Heart right ventricle (tissue), 16 donors: Measurements from ENCODE around the gene AMACR. TPM values are rescaled to one million over a fixed set of nuclear protein-coding genes. Genes with fewer than 3 reads are reported as not detected.

Source experiments
- ATAC-seq, 8 donors: fragments of 200-7000 bp; cut with Tn5 transposase; one replicate each; pipeline ENCODE4 v1.9.1; 2020; ENCODE audit warnings: mild to moderate bottlenecking in 8 of 8, moderate library complexity in 8 of 8, moderate number of reproducible peaks in 1 of 8
- DNase-seq, 2 donors: peaks; one replicate each; pipeline ENCODE4 v3.0.0-alpha.2; 2020
- H3K27ac ChIP-seq, 10 donors: fragments of 200-600 bp; sonication (generic) in 2 of 10; one replicate each; pipeline versions ENCODE4 v1.5.0 to v1.8.0; 2020 to 2022; ENCODE audit warnings: mild to moderate bottlenecking in 3 of 10
- H3K27me3 ChIP-seq, 7 donors: fragments of 200-600 bp; one replicate each; pipeline ENCODE4 v1.8.0; 2021 to 2022; ENCODE audit warnings: mild to moderate bottlenecking in 2 of 7
- H3K36me3 ChIP-seq, 9 donors: fragments of 200-600 bp; sonication (generic) in 1 of 9; one replicate each; pipeline versions ENCODE4 v1.5.0 to v1.8.0; 2020 to 2022; ENCODE audit warnings: mild to moderate bottlenecking in 2 of 9
- H3K4me1 ChIP-seq, 9 donors: fragments of 200-600 bp; sonication (generic) in 1 of 9; one replicate each; pipeline versions ENCODE4 v1.5.0 to v1.8.0; 2020 to 2022; ENCODE audit warnings: mild to moderate bottlenecking in 4 of 9
- H3K4me3 ChIP-seq, 10 donors: fragments of 200-600 bp; sonication (generic) in 2 of 10; one replicate each; pipeline versions ENCODE4 v1.5.0 to v1.8.0; 2020 to 2022; ENCODE audit warnings: mild to moderate bottlenecking in 7 of 10, moderate library complexity in 2 of 10
- H3K9me3 ChIP-seq, 11 donors: fragments of 200-600 bp in 10 of 11; sonication (generic) in 2 of 11; one replicate each; pipeline versions ENCODE4 v1.5.0 to v1.8.0; 2013 to 2022; ENCODE audit warnings: mild to moderate bottlenecking in 2 of 11, control low read depth in 1 of 11, moderate library complexity in 1 of 11
- CTCF ChIP-seq, 9 donors: fragments of 200-600 bp; sonication (generic) in 2 of 9; IDR thresholded peaks; one replicate each; pipeline versions ENCODE4 v1.5.0 to v1.8.0; 2021 to 2022; ENCODE audit warnings: antibody characterized with exemption in 9 of 9, mild to moderate bottlenecking in 5 of 9, moderate library complexity in 1 of 9
- WGBS, 2 donors: extraction: QIAGEN DNeasy Blood & Tissue Kit; methylation state at CpG; one replicate each; pipeline ENCODE4 v1.1.7; 2013; ENCODE audit warnings: inconsistent platforms in 1 of 2; 5-methylcytosine and 5-hydroxymethylcytosine counted together
- intact Hi-C, 10 donors: fragments of 100-400 bp; cut with DNase I; formaldehyde crosslinking; loops; one replicate each; pipeline versions ENCODE4 v1.11.1 to v1.14.2; 2022
- polyA plus RNA-seq, 2 donors: library from polyadenylated mRNA; stranded (reverse); fragments of 200-250 nt; gene quantifications; one replicate each; pipeline ENCODE4 v1.2.3, GENCODE V29; 2013
- total RNA-seq, 10 donors: library from RNA; stranded (reverse); fragmentation: NEBNext Ultra II Directional in 3 of 10; extraction: Animal tissue kit (Norgen Biotek cat#: 25700) in 3 of 10; gene quantifications; one replicate each; pipeline versions ENCODE4 v1.2.1 to v1.2.4, GENCODE V29; 2021 to 2023
- donor health status: Arrhythmogenic right ventricular cardiomyopathy.
- donor health status: ischemic (EF 13 %, LVEDD 7.1; RV severe dilation, severe dysfunction).
- donor health status: healthy with polysubstance abuse.
- donor health status: DM: no; HTN: yes; CAD: no.
- donor health status: DM: no; HTN: no; CAD: no.
- donor health status: ischemic (EF 25% LVEDD 6.9; RV normal size, moderate dysfunction).
- donor health status: ischemic (EF 25% LVEDD 5.7; RV mildly dilated, moderate dysfunction).
- donor health status: healthy.
- donor health status: DM: yes; HTN: yes; CAD: no.
- donor health status: Ischemic cardiomyopathy.
- donor health status: ischemic (EF 35%, LVEDD 5.7; RV mildly dilated, moderate dysfunction).
- donor health status: nonischemic (EF 11% LVEDD 7.7; RV severe dilation, severe dysfunction).
- donor health status: DM: yes; HTN: yes; CAD: no.
- donor health status: PGD.
- donor health status: ischemic (EF 29% LVEDD 5.4; RV normal size, mild dysfunction).
- donor health status: nonischemic (EF 23%, LVEDD 6.1; RV moderate dilation, normal function).

The AMACR gene
- total and polyA plus RNA-seq, 12 donors = 3.0 to 16.2 (median 8.8) TPM

- Histone ChIP-seq H3K36me3 (peaks cover 0 to 21% (median 0%) of the 10 kb centered on the region in 9 donors), H3K4me3 (no peak overlapping the region), H3K4me1 (no peaks in the 10 kb centered on the region), H3K27me3 (no peaks in the 10 kb centered on the region), H3K27ac (no peak overlapping the region), H3K9me3 (no peaks in the 10 kb centered on the region)
- TF ChIP-seq CTCF (IDR thresholded peaks at IDR 0.05) = no peak
- ATAC-seq (no peak), DNase-seq (no peak)
- intact Hi-C loops = no loop called here
- 78 to 87% methylated on average over 1 of the region's 1 CpG for WGBS, 2 donors
Observed at GRCh38 chr5:34030048-34030447, 22.2 kb upstream of the AMACR start.

GRCh38 chr5:34028349-34028748, 20.5 kb upstream of the AMACR start:
- DNase-seq (no peak), ATAC-seq (no peak)
- Histone ChIP-seq H3K36me3 (peaks cover 0 to 18% (median 0%) of the 10 kb centered on the region in 9 donors), H3K9me3 (no peaks in the 10 kb centered on the region), H3K27me3 (no peaks in the 10 kb centered on the region), H3K4me1 (no peaks in the 10 kb centered on the region), H3K27ac (no peak overlapping the region), H3K4me3 (no peak overlapping the region)
- 79 to 83% methylated on average over 3 of the region's 3 CpGs for WGBS, 2 donors
- no peak for TF ChIP-seq CTCF (IDR thresholded peaks at IDR 0.05)
- intact Hi-C loops = no loop called here

- ATAC-seq (no peak), DNase-seq (no peak)
- H3K4me1 ChIP-seq = peaks cover 0 to 16% (median 6%) of the 10 kb centered on the region in 9 donors
- intact Hi-C loops = no loop called here
- H3K4me3 ChIP-seq = no peak overlapping the region
- H3K9me3 ChIP-seq = no peaks in the 10 kb centered on the region
- TF ChIP-seq CTCF (IDR thresholded peaks at IDR 0.05) = no peak
- no peak overlapping the region for H3K27ac ChIP-seq
- peaks cover 0 to 12% (median 0%) of the 10 kb centered on the region in 9 donors for H3K36me3 ChIP-seq
- 83 to 85% methylated on average over 9 of the region's 9 CpGs for WGBS, 2 donors
- H3K27me3 ChIP-seq = no peaks in the 10 kb centered on the region
Observed at GRCh38 chr5:34026089-34026761, 18.4 kb upstream of the AMACR start.

- H3K27ac ChIP-seq = peak overlapping the region in 2 of 10 donors; percentile 7 to 18
- intact Hi-C loops = no loop called here
- TF ChIP-seq CTCF (IDR thresholded peaks at IDR 0.05) = no peak
- H3K9me3 ChIP-seq = no peaks in the 10 kb centered on the region
- H3K27me3 ChIP-seq = no peaks in the 10 kb centered on the region
- H3K36me3 ChIP-seq = peaks cover 0 to 20% (median 0%) of the 10 kb centered on the region in 9 donors
- DNase-seq = no peak
- 24 to 36% methylated on average over 2 of the region's 2 CpGs for WGBS, 2 donors
- H3K4me1 ChIP-seq = peaks cover 0 to 20% (median 6%) of the 10 kb centered on the region in 9 donors
- H3K4me3 ChIP-seq = no peak overlapping the region
- ATAC-seq = peak in 6 of 8 donors; percentile 55 to 78 (median 64)
Observed at GRCh38 chr5:34022121-34022705, 14.4 kb upstream of the AMACR start.
